NT2/D1 (cell line): ENCODE results near the gene POLD4.

ENCODE experiments used
- SUZ12 ChIP-seq: IDR thresholded peaks from 2 replicates; pipeline ENCODE4 v1.6.1; 2011; ENCODE audit not compliant: insufficient read length, insufficient read depth; ENCODE audit errors: extremely low read depth
- ZNF274 ChIP-seq: IDR thresholded peaks from 2 replicates; pipeline ENCODE4 v1.6.1; 2011; ENCODE audit warnings: mild to moderate bottlenecking, low read depth, low read length

DNA sequence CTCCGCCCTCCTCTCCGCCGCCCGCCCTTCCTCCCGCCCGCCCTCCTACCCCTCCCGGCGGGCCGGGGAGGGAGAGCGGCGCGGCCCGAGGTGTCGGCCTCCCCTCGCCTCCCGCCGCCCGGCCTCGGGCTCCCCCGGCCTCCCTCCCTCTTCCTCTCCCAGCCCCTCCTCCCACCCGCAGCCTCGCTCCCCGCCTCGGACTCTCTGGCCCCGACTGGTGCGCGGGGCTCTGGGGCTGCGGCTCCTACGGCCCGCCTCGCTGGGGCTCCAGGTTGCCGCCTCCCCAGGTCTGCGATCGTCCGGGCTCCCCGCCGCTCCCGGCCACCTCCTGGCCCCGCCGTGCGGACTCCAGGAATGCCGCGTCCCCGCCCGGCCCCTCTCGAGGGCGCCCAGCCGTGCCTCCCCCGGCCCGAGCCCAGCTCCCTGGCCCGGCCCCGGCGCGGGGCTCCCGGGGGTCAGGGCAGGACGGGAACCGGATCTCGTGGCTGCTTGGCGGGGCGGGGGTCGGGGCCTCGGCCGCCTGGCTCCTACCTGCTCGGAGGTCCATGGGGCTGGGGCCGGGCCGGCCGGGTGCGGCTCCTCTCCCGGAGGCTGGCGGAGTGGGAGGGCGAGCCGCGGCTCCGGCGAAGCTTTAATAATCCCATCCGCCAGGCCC lies 19.8 kb upstream of the POLD4 start, which contains the start of gene CLCF1:
- no peak for TF ChIP-seq ZNF274
- no peak for TF ChIP-seq SUZ12
